Suprapubic skin (tissue), 4 donors: ENCODE measurements around the gene MTFR2. TPM values are rescaled to one million over a fixed set of nuclear protein-coding genes. Genes with fewer than 3 reads are reported as not detected.

Experiments
- DNase-seq, 2 donors: peaks; one replicate each; pipeline ENCODE4 v3.0.0-alpha.2; 2019; ENCODE audit warnings: low spot score in 2 of 2
- H3K27ac ChIP-seq: fragments of 200-600 bp; sonication (generic); one replicate; pipeline ENCODE4 v1.5.1; 2019
- H3K27me3 ChIP-seq: fragments of 200-600 bp; sonication (generic); one replicate; pipeline ENCODE4 v1.5.1; 2019
- H3K36me3 ChIP-seq: fragments of 200-600 bp; sonication (generic); one replicate; pipeline ENCODE4 v1.5.1; 2019
- H3K4me1 ChIP-seq: fragments of 200-600 bp; sonication (generic); one replicate; pipeline ENCODE4 v1.5.1; 2019
- H3K4me3 ChIP-seq: fragments of 200-600 bp; sonication (generic); one replicate; pipeline ENCODE4 v1.5.1; 2019; ENCODE audit warnings: mild to moderate bottlenecking
- H3K9me3 ChIP-seq: fragments of 200-600 bp; sonication (generic); one replicate; pipeline ENCODE4 v1.5.1; 2019
- EP300 ChIP-seq: sonication (generic); formaldehyde crosslinking; IDR thresholded peaks from one replicate; pipeline ENCODE4 v1.6.1; 2017; ENCODE audit warnings: antibody characterized with exemption
- POLR2A ChIP-seq, 2 donors: fragments of 450-650 bp; IDR thresholded peaks; one replicate each; pipeline ENCODE4 v1.6.1; 2017; ENCODE audit warnings: antibody characterized with exemption in 2 of 2, mild to moderate bottlenecking in 2 of 2, moderate library complexity in 2 of 2
- POLR2AphosphoS5 ChIP-seq, 3 donors: sonication (generic); formaldehyde crosslinking; IDR thresholded peaks; one replicate each; pipeline ENCODE4 v1.6.1; 2017; ENCODE audit warnings: antibody characterized with exemption in 3 of 3
- WGBS: methylation state at CpG from one replicate; pipeline ENCODE4 v1.1.5; 2018; 5-methylcytosine and 5-hydroxymethylcytosine counted together
- total RNA-seq, 4 donors: library from RNA; depleted of rRNA; stranded (reverse); fragments of >200 nt; gene quantifications; one replicate each; pipeline ENCODE4 v1.1.0, GENCODE V29; 2016
- TF ChIP-seq, protein P1 (sequence below), 2 donors: fragments of 200-600 bp in 1 of 2; fragments of 450-650 bp in 1 of 2; sonication (generic) in 1 of 2; IDR thresholded peaks; one replicate each; pipeline ENCODE4 v1.5.1; 2016 to 2019; ENCODE audit warnings: antibody characterized with exemption in 2 of 2, mild to moderate bottlenecking in 1 of 2, moderate library complexity in 1 of 2

MTFR2 gene
- 1 to 10 TPM; 2.2 to 4.7 (median 2.4) TPM for total RNA-seq

DNA sequence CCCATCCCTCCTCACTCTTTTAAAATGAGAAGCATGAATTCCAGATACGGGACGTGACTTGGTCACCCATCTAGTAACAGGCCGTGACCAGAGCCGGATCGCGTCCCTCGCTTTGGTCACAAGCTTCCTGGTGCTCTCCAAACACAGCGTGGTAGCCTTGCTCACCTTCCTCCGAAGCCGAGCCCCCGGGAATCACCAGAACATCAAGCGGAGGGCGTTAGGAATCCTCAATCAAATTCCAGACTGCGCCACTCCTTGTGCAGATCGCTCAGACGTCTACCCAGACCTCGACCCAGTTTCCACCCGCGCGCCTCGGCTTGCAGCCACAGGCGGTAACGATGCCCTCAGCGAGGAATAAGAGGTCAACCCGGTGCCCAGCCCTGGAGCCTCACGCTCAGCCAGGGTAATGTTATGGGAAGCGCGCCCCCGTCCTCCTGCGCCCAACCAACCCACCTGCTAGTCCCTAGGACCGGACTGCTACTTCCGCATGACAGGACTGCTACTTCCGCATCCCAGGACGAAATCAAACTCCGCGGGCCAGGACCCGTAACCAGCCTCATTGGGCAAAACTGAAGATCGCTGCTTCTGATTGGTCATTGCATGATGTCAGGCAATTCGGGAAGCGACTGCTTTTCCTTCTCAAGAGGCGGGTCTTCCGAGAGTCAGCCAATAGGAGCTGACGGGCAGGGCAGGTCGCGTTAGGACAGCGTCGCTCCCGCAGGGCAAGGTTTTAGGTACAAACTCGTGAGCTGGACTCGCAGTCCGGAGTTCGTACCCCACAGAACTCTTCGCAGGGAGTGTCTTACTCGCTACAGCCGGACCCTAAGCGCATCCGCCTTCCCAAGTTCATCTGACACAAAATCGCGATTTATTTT, at the start of gene MTFR2:
Gene MTFR2, minus strand, starts transcription at position 501 of the 875 bp plus-strand sequence. CDS start 1,212 bp downstream, outside the sequence.
- TF ChIP-seq, protein P1, sequence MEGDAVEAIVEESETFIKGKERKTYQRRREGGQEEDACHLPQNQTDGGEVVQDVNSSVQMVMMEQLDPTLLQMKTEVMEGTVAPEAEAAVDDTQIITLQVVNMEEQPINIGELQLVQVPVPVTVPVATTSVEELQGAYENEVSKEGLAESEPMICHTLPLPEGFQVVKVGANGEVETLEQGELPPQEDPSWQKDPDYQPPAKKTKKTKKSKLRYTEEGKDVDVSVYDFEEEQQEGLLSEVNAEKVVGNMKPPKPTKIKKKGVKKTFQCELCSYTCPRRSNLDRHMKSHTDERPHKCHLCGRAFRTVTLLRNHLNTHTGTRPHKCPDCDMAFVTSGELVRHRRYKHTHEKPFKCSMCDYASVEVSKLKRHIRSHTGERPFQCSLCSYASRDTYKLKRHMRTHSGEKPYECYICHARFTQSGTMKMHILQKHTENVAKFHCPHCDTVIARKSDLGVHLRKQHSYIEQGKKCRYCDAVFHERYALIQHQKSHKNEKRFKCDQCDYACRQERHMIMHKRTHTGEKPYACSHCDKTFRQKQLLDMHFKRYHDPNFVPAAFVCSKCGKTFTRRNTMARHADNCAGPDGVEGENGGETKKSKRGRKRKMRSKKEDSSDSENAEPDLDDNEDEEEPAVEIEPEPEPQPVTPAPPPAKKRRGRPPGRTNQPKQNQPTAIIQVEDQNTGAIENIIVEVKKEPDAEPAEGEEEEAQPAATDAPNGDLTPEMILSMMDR (IDR thresholded peaks at IDR 0.05), result no peak
- TF ChIP-seq POLR2AphosphoS5 (IDR thresholded peaks at IDR 0.05), result peak in 2 of 3 donors; percentile 92 to 97
- Histone ChIP-seq H3K9me3 (no peaks in the 10 kb centered on the region), H3K27ac (no peak within 1 kb of the TSS), H3K4me1 (peaks cover 21% of the 10 kb centered on the region), H3K36me3 (no peaks in the 10 kb centered on the region), H3K27me3 (no peaks in the 10 kb centered on the region), H3K4me3 (peak within 1 kb of the TSS; percentile 83)
- WGBS, result under 1% methylated on average over 39 of the region's 59 CpGs
- peak; percentile 97 for DNase-seq

DNA sequence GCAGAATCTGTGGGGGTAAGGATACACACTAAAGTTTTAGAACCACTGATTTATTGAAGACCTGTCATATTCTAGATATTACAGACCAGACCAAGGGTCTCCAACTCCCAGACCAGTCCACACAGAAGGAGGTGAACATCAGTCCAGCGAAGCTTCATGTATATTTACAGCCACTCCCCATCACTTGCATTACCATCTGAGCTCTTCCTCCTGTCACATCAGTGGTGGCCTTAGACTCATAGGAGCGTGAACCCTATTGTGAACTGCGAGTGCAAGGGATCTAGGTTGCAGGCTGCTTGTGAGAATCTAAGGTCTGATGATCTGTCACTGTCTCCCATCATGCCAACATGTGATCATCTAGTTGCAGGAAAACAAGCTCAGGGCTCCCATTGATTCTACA, 44.5 kb upstream of the MTFR2 start:
- TF ChIP-seq, protein P1 (IDR thresholded peaks at IDR 0.05), result no peak
- TF ChIP-seq EP300 (no peak), POLR2A (IDR thresholded peaks at IDR 0.05) (no peak), POLR2AphosphoS5 (IDR thresholded peaks at IDR 0.05) (no peak)
- no peak overlapping the region for H3K27ac ChIP-seq
- no peak overlapping the region for H3K4me3 ChIP-seq
- no peaks in the 10 kb centered on the region for H3K9me3 ChIP-seq
- no peaks in the 10 kb centered on the region for H3K27me3 ChIP-seq
- no peak for DNase-seq
- WGBS, result 98% methylated on average over 3 of the region's 3 CpGs
- peaks cover 9% of the 10 kb centered on the region for H3K4me1 ChIP-seq
- H3K36me3 ChIP-seq, result no peaks in the 10 kb centered on the region

DNA sequence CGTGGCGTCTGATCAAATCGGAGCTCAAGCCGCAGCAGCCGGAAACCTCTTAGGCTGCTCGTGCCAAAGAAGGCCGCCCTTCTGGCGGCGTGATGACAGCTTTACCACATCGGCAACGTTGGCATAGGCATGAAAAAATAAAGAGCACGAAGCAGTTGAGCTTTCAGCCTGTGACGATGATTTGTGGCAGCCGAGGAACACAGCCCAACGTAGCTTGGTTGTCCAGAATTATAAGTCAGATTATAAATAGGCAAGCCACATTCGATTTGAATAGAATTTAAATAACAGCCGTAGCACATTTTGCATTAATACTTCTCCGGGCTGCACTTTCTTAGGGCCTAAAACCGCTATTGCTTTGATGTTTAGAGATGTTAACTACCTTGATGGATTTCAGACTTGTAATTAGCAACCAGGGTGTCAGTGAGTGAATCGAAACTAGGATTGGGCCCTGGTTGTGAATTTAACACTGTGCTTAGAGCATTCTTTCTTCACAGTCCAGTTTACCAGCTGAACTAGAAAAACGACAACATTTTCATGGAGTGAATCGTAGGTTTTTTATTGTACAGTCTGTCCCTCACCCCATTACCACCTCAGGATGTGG, 40.4 kb upstream of the MTFR2 start:
- no peaks in the 10 kb centered on the region for H3K36me3 ChIP-seq
- H3K27ac ChIP-seq, result peak overlapping the region; percentile 100
- peak; percentile 90 to 91 for DNase-seq
- no peaks in the 10 kb centered on the region for H3K27me3 ChIP-seq
- WGBS, result under 1% methylated on average over 22 of the region's 22 CpGs
- peaks cover 39% of the 10 kb centered on the region for H3K4me1 ChIP-seq
- TF ChIP-seq POLR2A (IDR thresholded peaks at IDR 0.05) (no peak), POLR2AphosphoS5 (IDR thresholded peaks at IDR 0.05) (peak in 1 of 3 donors; percentile 50)
- peak overlapping the region; percentile 93 for H3K4me3 ChIP-seq
- no peaks in the 10 kb centered on the region for H3K9me3 ChIP-seq

DNA sequence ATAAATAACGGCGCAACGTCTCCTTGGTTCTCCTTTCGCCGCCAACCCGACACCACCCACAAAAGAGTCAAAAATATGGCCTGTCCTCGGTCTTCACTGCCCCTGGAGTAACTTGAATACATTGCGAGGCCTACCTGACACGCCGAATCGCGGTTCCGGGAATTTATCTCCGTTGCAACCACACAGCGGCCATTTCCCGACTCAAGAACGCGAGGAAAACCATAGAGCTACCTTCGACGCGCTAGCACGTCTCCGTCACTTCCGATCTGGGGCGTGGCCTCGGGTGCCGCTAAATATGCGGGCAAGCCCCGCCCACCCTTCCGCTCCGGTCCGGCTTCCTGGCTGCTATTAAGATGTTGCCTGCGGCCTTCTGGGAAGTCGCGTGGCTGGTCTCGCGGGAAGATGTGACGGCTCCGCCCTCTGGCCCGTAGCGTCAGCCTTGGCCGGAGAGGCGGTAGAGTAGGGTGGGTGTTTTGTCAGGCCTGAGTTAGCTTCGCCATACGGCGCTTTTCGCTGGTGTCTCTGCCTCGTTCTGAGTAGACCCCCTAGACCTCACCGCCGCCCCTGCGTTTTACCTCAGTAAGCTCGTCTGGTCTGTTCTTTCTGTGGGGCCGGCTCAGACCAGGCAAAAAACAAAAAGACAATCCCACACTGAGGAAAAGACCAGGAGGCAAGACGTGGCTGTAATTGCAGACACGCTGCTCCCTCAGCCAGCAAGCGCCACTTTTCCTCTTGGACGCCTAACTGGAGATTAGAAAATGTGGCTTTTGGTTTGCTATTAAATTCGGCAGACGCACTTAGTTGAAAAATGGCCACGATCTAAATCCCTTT, 39.7 kb upstream of the MTFR2 start, which contains the start of gene BCLAF1:
Gene BCLAF1, minus strand, starts transcription at position 268 of the 831 bp plus-strand sequence. CDS start 9,980 bp downstream, outside the sequence.
- DNase-seq, result peak; percentile 100
- TF ChIP-seq EP300 (peak; percentile 37), POLR2A (IDR thresholded peaks at IDR 0.05) (peak; percentile 78 to 96), POLR2AphosphoS5 (IDR thresholded peaks at IDR 0.05) (peak; percentile 80 to 98 (median 92))
- TF ChIP-seq, protein P1 (IDR thresholded peaks at IDR 0.05), result peak in 1 of 2 donors; percentile 17
- Histone ChIP-seq H3K27ac (peak within 1 kb of the TSS; percentile 100), H3K36me3 (no peaks in the 10 kb centered on the region), H3K4me1 (peaks cover 46% of the 10 kb centered on the region), H3K27me3 (no peaks in the 10 kb centered on the region), H3K9me3 (no peaks in the 10 kb centered on the region), H3K4me3 (peak within 1 kb of the TSS; percentile 93)
- under 1% methylated on average over 18 of the region's 60 CpGs for WGBS

DNA sequence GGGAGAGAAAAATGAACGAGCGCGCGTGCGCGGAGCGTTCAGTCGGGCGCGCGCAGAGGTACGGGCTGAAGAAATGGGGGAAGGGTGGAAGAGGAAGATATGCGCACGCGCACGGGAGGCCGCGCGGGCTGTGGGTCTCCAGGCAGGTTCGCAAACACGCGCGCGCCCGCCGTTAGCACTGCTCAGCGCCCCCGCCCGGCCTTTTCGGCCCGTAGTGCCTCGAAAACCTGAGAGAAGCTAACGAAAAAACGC, 39.1 kb upstream of the MTFR2 start:
- Histone ChIP-seq H3K27me3 (no peaks in the 10 kb centered on the region), H3K4me1 (peaks cover 52% of the 10 kb centered on the region), H3K9me3 (no peaks in the 10 kb centered on the region), H3K36me3 (no peaks in the 10 kb centered on the region), H3K27ac (peak overlapping the region; percentile 100), H3K4me3 (peak overlapping the region; percentile 93)
- 0% methylated on average over 19 of the region's 34 CpGs for WGBS
- no peak for TF ChIP-seq POLR2A (IDR thresholded peaks at IDR 0.05)
- TF ChIP-seq, protein P1 (IDR thresholded peaks at IDR 0.05), result no peak
- no peak for TF ChIP-seq POLR2AphosphoS5 (IDR thresholded peaks at IDR 0.05)
- no peak for TF ChIP-seq EP300
- DNase-seq, result peak; percentile 95 to 96
